ENCODE measurements around the gene KRT32.

DNA sequence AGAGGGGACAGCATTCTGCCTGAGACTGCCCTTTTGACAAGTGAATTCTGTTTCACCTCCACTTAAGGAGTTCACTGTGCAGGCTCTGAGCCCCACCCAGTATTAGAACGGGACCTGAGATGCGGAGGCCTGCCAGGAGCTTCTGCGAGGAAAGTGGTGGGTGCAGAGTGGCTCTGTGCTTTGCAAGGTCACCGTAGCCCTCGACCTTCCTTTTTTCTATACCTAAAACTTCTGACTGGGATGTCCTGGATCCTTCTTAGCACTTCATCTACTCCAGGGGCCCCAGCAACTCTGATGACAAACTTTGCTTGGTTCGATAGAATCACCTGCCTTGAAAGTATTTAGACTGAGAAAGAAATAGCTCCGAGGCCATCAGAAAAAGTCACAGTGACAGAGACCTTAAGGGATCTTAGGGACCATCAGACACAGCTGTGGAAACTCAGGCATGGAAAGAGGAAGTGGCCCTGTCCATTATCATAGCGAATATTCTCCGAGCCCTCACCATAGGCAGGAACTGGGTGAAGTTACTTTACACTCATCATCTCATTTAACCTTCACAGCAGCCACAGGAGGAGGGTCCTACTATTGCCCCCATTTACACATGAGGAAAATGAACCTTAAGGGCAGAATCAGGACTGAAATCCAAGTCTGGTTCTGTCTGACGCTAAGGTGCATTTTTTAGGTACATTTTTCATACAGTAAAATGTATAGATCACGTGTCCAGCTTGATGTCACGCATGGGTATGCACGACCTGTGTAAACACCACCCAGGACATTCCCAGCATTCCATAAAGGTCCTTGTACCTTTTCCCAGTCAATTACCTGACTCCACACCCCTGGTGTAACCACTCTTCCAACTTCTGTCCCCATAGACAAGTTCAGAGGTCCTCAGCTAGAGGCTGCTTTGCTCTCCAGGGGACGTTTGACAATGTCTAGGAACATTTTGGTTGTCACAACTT is 38.9 kb upstream of the KRT32 start:
- TF ChIP-seq, protein P1, sequence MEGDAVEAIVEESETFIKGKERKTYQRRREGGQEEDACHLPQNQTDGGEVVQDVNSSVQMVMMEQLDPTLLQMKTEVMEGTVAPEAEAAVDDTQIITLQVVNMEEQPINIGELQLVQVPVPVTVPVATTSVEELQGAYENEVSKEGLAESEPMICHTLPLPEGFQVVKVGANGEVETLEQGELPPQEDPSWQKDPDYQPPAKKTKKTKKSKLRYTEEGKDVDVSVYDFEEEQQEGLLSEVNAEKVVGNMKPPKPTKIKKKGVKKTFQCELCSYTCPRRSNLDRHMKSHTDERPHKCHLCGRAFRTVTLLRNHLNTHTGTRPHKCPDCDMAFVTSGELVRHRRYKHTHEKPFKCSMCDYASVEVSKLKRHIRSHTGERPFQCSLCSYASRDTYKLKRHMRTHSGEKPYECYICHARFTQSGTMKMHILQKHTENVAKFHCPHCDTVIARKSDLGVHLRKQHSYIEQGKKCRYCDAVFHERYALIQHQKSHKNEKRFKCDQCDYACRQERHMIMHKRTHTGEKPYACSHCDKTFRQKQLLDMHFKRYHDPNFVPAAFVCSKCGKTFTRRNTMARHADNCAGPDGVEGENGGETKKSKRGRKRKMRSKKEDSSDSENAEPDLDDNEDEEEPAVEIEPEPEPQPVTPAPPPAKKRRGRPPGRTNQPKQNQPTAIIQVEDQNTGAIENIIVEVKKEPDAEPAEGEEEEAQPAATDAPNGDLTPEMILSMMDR (IDR thresholded peaks at IDR 0.05): no peak
- no peak for TF ChIP-seq POLR2A (IDR thresholded peaks at IDR 0.05)

Measured in esophagus squamous epithelium (tissue), 4 donors.